HepG2 (cell line): ENCODE measurements around the gene MPZL3. TPM values are rescaled to one million over a fixed set of nuclear protein-coding genes. Genes with fewer than 3 reads are reported as not detected.

Experiments used
- ATF1 ChIP-seq: IDR thresholded peaks from 2 replicates; pipeline ENCODE4 v1.6.1; 2016; ENCODE audit warnings: mild to moderate bottlenecking, control low read depth
- BRCA1 ChIP-seq: sonication (generic); formaldehyde crosslinking; IDR thresholded peaks from 2 replicates; pipeline ENCODE4 v1.4.0; 2020; ENCODE audit warnings: missing genetic modification reagents
- MAZ ChIP-seq, 2 experiments: sonication (generic) in 1 of 2; formaldehyde crosslinking in 1 of 2; IDR thresholded peaks; 2 replicates each; pipeline versions ENCODE4 v1.5.0 to v1.6.1; 2012 to 2020; ENCODE audit warnings: low read depth in 2 of 2, mild to moderate bottlenecking in 2 of 2, borderline replicate concordance in 1 of 2, improper control_type of control experiment in 1 of 2, low read length in 1 of 2, missing genetic modification reagents in 1 of 2, moderate library complexity in 1 of 2
- NBN ChIP-seq: fragments of 450-650 bp; conservative IDR thresholded peaks from 2 replicates; pipeline ENCODE4 v1.6.1; 2017
- RORA ChIP-seq: sonication (generic); formaldehyde crosslinking; IDR thresholded peaks from 2 replicates; pipeline ENCODE4 v1.5.0; 2020; ENCODE audit warnings: mild to moderate bottlenecking, missing genetic modification reagents, moderate library complexity
- SALL2 ChIP-seq: sonication (generic); formaldehyde crosslinking; IDR thresholded peaks from 2 replicates; pipeline ENCODE4 v1.8.1; 2023; ENCODE audit warnings: mild to moderate bottlenecking, missing genetic modification reagents, inconsistent platforms
- SRSF9 ChIP-seq: fragments of 200-400 bp; formaldehyde crosslinking; IDR thresholded peaks from 2 replicates; pipeline ENCODE4 v1.6.1; 2018; ENCODE audit warnings: borderline replicate concordance, mild to moderate bottlenecking, low read depth, low read length; ENCODE audit not compliant: insufficient read depth, poor library complexity, severe bottlenecking
- THAP7 ChIP-seq: sonication (generic); formaldehyde crosslinking; IDR thresholded peaks from 2 replicates; pipeline ENCODE4 v1.8.1; 2023; ENCODE audit warnings: mild to moderate bottlenecking, missing genetic modification reagents
- ZNF160 ChIP-seq: sonication (generic); formaldehyde crosslinking; IDR thresholded peaks from 2 replicates; pipeline ENCODE4 v1.8.0; 2022; ENCODE audit warnings: mild to moderate bottlenecking, inconsistent platforms, missing genetic modification reagents
- ZNF24 ChIP-seq: fragments of 450-650 bp; IDR thresholded peaks from 2 replicates; pipeline ENCODE4 v1.6.1; 2017; ENCODE audit warnings: antibody characterized with exemption, mild to moderate bottlenecking
- ZNF382 ChIP-seq: sonication (generic); formaldehyde crosslinking; IDR thresholded peaks from 2 replicates; pipeline ENCODE4 v1.5.0; 2020; ENCODE audit warnings: missing genetic modification reagents, mild to moderate bottlenecking, borderline replicate concordance
- ZNF484 ChIP-seq: sonication (generic); formaldehyde crosslinking; IDR thresholded peaks from 2 replicates; pipeline ENCODE4 v1.5.1; 2020; ENCODE audit warnings: mild to moderate bottlenecking, low read depth, missing genetic modification reagents, borderline replicate concordance
- ZNF546 ChIP-seq: sonication (generic); formaldehyde crosslinking; conservative IDR thresholded peaks from 2 replicates; pipeline ENCODE4 v1.8.1; 2023; ENCODE audit warnings: mild to moderate bottlenecking, missing genetic modification reagents
- ZNF607 ChIP-seq: sonication (generic); formaldehyde crosslinking; IDR thresholded peaks from 2 replicates; pipeline ENCODE4 v1.5.1; 2020; ENCODE audit warnings: missing genetic modification reagents, mild to moderate bottlenecking, borderline replicate concordance
- ZNF652 ChIP-seq: IDR thresholded peaks from 2 replicates; pipeline ENCODE4 v1.6.1; 2016; ENCODE audit warnings: low read depth, borderline replicate concordance
- ZNF674 ChIP-seq: sonication (generic); formaldehyde crosslinking; IDR thresholded peaks from 2 replicates; pipeline ENCODE4 v1.5.0; 2020; ENCODE audit warnings: low read depth, mild to moderate bottlenecking, missing genetic modification reagents
- ZNF687 ChIP-seq: sonication (generic); formaldehyde crosslinking; IDR thresholded peaks from 2 replicates; pipeline ENCODE4 v1.5.1; 2020; ENCODE audit warnings: mild to moderate bottlenecking, missing genetic modification reagents, moderate library complexity
- ZNF788 ChIP-seq: sonication (generic); formaldehyde crosslinking; IDR thresholded peaks from 2 replicates; pipeline ENCODE4 v1.5.0; 2020; ENCODE audit warnings: mild to moderate bottlenecking, missing genetic modification reagents, borderline replicate concordance
- polyA plus RNA-seq, 8 experiments: library from polyadenylated mRNA; depleted of rRNA in 3 of 8; stranded (reverse) in 7 of 8; unstranded in 1 of 8; fragments of >200 nt; fragmentation: Illumina TruSeq in 4 of 8; extraction: Trizol in 4 of 8; gene quantifications; 2 replicates each; pipeline versions ENCODE4 v1.2.1 to v1.2.3, GENCODE V29; 2011 to 2016; ENCODE audit warnings: low read depth in 4 of 8, missing spikeins in 1 of 8, mixed read lengths in 1 of 8; ENCODE audit not compliant: insufficient read depth in 1 of 8
- total RNA-seq, 5 experiments: library from RNA; depleted of rRNA; stranded (reverse); fragments of >200 nt; fragmentation: Illumina TruSeq; extraction: Trizol; gene quantifications; 2 replicates each; pipeline ENCODE4 v1.2.3, GENCODE V29; 2016; ENCODE audit warnings: low read depth in 1 of 5
- TF ChIP-seq, protein P1 (sequence below): sonication (generic); formaldehyde crosslinking; IDR thresholded peaks from 2 replicates; pipeline ENCODE4 v1.5.0; 2020; ENCODE audit warnings: missing genetic modification reagents
- TF ChIP-seq, protein P2 (sequence below), 2 experiments: sonication (generic) in 1 of 2; formaldehyde crosslinking in 1 of 2; IDR thresholded peaks; 2 replicates each; pipeline versions ENCODE4 v1.4.0 to v1.6.1; 2018 to 2020; ENCODE audit warnings: missing genetic modification reagents in 2 of 2, borderline replicate concordance in 1 of 2, low read depth in 1 of 2, mild to moderate bottlenecking in 1 of 2, missing biosample characterization in 1 of 2

MPZL3 gene
- total and polyA plus RNA-seq, 2 of the 13 experiments (the other 11 are each of a cell fraction or from before 2014, with no cell fraction given), result 5.3 to 9.3 TPM

- TF ChIP-seq ZNF788 (peak; percentile 61; the same call in 1 of the 2 replicates), ZNF24 (no peak), ATF1 (CRISPR knock-in tag) (peak; percentile 95), ZNF674 (CRISPR knock-in tag) (no peak), THAP7 (CRISPR knock-in tag) (no peak), MAZ (IDR thresholded peaks at IDR 0.05; ENCODE audit: borderline replicate concordance, low read depth, low read length) (no peak), MAZ (CRISPR knock-in tag; IDR thresholded peaks at IDR 0.05; ENCODE audit: low read depth) (peak; percentile 73), SALL2 (CRISPR knock-in tag) (peak; percentile 50; the same call in 1 of the 2 replicates), ZNF160 (no peak), RORA (CRISPR knock-in tag) (no peak), ZNF652 (CRISPR knock-in tag) (peak; percentile 12; the same call in 1 of the 2 replicates), ZNF546 (CRISPR knock-in tag) (no peak), ZNF607 (0 out of 2 replicates have a peak, but pooled peaks have one; percentile 25), ZNF382 (CRISPR knock-in tag) (no peak), ZNF484 (CRISPR knock-in tag) (no peak), ZNF687 (CRISPR knock-in tag) (peak; percentile 96), NBN (no peak), BRCA1 (CRISPR knock-in tag) (no peak), SRSF9 (no peak)
- TF ChIP-seq, protein P1, sequence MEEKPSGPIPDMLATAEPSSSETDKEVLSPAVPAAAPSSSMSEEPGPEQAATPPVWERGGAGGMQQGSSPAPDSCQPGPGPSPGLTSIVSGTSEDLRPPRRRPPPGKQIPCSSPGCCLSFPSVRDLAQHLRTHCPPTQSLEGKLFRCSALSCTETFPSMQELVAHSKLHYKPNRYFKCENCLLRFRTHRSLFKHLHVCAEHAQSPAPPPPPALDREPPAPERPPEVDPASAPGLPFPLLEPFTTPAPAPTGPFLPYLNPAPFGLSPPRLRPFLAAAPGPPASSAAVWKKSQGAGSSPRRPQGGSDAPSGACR (CRISPR knock-in tag), result 0 out of 2 replicates have a peak, but pooled peaks have one; percentile 67
- TF ChIP-seq, protein P2, sequence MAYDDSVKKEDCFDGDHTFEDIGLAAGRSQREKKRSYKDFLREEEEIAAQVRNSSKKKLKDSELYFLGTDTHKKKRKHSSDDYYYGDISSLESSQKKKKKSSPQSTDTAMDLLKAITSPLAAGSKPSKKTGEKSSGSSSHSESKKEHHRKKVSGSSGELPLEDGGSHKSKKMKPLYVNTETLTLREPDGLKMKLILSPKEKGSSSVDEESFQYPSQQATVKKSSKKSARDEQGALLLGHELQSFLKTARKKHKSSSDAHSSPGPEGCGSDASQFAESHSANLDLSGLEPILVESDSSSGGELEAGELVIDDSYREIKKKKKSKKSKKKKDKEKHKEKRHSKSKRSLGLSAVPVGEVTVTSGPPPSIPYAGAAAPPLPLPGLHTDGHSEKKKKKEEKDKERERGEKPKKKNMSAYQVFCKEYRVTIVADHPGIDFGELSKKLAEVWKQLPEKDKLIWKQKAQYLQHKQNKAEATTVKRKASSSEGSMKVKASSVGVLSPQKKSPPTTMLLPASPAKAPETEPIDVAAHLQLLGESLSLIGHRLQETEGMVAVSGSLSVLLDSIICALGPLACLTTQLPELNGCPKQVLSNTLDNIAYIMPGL (CRISPR knock-in tag; IDR thresholded peaks at IDR 0.05; ENCODE audit: borderline replicate concordance in 1 of 2, low read depth in 1 of 2), result peak in 1 of 2 experiments; percentile 48; a peak in 1 of 4 replicates
These were observed at the start of gene MPZL3 (continued) for GRCh38 chr11:118251858-118252652.
